Hematopoietic multipotent progenitor cell treated with erythropoietin and hydrocortisone succinate and interleukin-3 and kit ligand, for 15 days (in vitro differentiated cells): ENCODE data around the gene PPM1L.

ENCODE experiments used
- DNase-seq: peaks from one replicate; pipeline ENCODE4 v3.0.0-alpha.2; 2015; ENCODE audit warnings: low spot score

Gene PPM1L

GRCh38 chr3:160852856-160853255 lies 96.8 kb downstream of the PPM1L start:
- no peak for DNase-seq

GRCh38 chr3:160856450-160856849 lies 100.4 kb downstream of the PPM1L start:
- no peak for DNase-seq

DNA sequence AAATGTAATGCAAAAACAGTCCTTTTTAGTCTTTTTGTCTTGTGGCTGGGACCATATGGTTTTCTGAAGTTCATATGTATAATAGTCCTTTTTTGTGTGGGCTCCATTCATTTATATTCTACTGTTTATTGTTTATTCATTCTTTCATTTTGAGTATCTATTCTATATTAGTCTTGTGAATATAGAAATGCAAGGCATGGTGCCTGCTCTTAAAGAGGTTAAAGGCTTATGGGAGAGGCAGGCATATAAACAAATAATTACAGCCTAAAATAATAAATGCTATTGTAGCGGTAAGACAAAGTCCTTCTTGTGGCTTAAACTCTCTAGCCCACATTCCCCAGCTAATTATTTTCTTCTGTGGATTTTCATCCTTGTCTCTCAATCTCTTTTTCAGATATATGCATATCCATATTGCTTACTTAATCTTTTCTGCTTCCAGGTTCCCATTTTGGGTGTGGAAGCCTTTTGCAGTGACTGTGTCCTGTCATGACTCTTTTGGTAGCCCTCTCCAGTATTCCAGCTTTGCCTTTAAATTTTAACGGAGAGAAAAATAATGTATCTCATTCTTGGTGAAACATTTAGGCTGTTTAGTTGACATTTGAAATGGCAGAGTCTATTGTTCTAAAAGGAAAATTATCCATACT lies 101.6 kb downstream of the PPM1L start:
- DNase-seq: no peak

GRCh38 chr3:160860346-160860745 lies 104.3 kb downstream of the PPM1L start:
- no peak for DNase-seq

- DNase-seq: no peak
Observed at GRCh38 chr3:160869825-160870224, 113.8 kb downstream of the PPM1L start.

DNA sequence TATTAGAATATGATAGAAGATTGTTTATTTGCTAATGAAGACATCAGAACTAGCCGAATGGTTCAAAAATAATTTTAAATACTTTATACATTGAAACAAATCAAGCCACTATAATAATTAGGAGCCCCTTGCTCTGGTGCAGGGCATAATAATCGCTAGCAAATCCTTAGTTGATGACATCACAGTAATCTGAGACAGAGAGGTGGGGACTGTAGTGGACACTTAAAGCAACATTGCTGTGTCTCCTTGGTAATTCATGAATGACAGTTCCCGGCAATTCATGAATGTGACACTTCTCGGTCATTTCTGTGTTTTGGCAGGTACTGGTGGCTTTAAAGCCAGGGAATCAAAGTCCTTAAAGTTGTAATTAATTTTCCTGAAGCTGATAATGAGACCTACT lies 114.3 kb downstream of the PPM1L start:
- DNase-seq: no peak

DNA sequence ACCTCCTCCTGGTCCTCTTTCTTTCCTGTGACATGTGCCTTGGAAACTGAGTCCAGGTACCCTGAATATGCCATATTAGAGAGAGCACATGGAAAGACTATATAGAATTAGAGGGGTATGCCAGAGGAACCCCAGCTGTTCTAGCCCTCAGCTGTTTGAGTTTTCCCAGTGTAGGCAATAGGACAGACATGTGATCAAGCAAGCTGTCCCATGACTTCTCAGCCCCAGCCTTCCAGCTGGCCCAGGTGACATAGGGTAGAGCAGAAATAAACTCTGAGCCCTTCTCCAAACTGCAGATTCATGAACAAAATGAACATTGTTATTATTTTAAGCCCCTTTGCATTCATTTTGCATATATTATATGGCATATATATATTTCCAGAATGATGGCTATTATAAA lies 118.7 kb downstream of the PPM1L start:
- DNase-seq: no peak

GRCh38 chr3:160876643-160877042 lies 120.6 kb downstream of the PPM1L start:
- no peak for DNase-seq

- DNase-seq: no peak
Observed at GRCh38 chr3:160879859-160880258, 123.8 kb downstream of the PPM1L start.

- DNase-seq: no peak
Observed at GRCh38 chr3:160883373-160883772, 127.3 kb downstream of the PPM1L start.

DNA sequence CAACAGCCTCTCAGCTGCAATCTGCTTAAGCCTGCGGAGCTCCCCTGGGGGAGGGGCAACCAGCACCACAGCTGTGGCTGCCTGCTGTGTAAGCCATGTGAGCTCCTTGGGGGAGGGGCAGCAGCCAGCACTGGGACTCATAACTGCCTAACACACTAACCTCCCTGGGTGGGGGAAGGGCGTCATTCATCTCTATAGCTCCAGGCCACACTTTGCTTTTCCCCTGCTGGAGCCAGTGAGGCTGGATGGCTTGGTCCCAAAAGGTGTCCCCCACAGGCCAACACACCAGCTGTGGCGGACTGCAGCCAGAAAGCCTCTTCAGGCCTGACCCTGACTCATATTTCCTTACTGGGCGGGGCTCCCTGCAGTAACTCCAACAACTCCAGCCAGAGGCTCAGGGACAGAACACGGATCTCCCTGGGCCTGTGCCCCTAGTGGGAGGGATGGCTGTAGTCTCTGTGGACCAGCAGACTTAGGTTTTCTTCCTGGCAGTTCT lies 129.8 kb downstream of the PPM1L start:
- DNase-seq: no peak

- no peak for DNase-seq
Observed at GRCh38 chr3:160886421-160886820, 130.4 kb downstream of the PPM1L start.

- DNase-seq: no peak
Observed at GRCh38 chr3:160893207-160893606, 137.2 kb downstream of the PPM1L start.

DNA sequence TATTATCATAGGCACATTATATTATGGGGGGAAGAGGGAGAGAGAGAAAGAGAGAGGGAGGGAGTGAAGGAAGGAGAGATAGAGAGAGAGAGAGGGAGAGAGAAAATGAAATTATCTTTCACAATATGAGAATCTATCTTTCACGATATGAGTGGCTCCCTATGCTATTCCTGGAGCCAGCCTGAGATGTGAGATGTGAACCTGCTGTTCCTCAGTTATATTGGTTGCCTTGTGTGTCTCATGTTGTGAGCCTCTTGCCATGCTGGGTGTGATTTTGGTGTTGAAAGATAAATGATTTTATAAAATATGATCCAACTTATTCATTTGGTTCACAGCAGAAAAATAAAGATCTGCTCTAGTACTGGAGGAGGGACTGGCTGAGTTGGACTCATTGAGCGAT lies 148.7 kb downstream of the PPM1L start:
- no peak for DNase-seq

DNA sequence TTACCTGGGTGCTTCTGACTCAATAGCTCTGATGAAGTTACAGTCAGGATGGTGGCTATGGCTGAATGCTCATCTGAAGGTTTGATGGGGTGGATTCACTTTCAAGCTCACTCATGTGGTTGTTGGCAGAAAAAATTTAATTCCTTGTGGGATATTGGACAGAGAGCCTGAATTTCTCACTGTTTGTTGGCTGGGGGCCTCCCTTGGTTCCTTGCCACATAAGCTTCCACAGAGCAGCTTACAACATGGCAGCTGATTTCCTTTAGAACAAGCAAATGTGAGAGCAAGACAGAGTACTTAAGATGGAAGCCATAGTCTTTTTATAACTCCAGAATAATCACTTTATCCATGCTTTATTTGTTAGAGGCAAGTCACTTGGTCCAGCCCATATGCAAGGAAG lies 150.6 kb downstream of the PPM1L start:
- DNase-seq: no peak

DNA sequence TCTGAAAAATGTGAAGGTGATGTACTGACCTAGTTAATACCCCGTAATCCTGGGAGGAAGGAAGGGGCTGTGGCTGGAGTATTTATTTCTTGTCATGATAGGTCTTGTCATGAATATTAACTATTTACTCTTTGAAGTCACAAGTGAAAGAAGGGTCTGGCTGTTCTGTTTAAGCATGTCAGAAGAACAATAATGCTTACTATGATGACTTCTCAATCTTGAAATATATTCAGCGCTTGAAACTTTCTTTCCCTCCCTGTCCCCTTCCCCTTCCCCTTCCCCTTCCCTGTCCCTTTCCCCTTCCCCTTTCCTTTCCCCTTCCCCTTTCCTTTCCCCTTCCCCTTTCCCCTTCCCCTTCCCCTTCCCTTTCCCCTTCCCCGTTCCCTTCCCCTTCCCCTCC lies 153.9 kb downstream of the PPM1L start:
- no peak for DNase-seq

GRCh38 chr3:160911411-160911810 lies 155.4 kb downstream of the PPM1L start:
- DNase-seq: no peak

- no peak for DNase-seq
Observed at GRCh38 chr3:160916472-160916871, 160.4 kb downstream of the PPM1L start.

DNA sequence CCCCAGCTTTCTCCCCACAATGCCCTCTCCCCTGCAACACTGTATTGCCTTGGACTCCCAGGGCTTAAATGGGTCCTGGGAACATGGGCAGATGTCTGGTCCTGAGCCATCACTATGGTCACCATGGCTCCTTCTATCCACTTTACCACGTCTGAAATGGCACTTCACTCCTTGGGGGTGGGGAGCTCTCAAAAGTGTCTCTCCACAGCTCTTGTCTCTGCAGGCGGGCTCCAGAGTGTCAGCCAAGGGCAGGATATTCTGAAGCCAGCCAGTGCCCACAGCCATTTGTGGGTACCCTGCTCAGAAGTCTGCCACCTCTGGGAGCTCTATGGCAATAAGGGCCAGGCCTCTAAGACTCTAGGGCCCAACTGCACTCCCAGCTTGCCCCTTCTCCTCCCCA lies 163.9 kb downstream of the PPM1L start:
- DNase-seq: no peak

DNA sequence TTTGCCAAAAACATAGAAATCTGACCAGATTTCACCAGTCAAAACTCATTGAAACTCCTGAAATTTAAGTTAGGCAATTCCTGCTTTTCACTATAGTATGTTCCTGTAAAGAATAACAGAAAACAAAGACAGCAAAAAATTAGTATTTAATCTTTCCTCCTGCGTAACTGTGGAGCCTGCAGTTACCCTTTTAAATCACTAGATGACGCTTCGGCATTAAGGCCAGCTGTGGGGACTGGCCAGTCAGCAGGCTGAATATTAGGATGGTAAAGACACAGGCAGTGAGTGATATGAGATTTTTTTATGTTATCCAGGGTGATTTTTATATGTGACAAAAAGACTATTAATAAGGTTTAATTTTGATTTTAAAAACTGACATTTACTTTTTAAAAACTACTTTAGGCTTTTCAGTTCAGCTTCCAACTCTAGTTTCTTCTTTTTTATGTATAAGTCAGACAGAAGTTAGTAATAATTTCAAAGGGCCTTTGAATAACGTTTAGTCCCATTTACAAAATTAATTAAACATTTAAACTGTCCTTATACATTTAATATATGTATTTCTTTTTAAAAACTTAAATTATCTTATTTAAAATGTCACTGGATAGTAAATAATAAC lies 165.1 kb downstream of the PPM1L start:
- DNase-seq: no peak

GRCh38 chr3:160924776-160925175 lies 168.7 kb downstream of the PPM1L start:
- no peak for DNase-seq

- DNase-seq: no peak
Observed at GRCh38 chr3:160927620-160928019, 171.6 kb downstream of the PPM1L start.

GRCh38 chr3:160928183-160928726 lies 172.2 kb downstream of the PPM1L start:
- DNase-seq: no peak

DNA sequence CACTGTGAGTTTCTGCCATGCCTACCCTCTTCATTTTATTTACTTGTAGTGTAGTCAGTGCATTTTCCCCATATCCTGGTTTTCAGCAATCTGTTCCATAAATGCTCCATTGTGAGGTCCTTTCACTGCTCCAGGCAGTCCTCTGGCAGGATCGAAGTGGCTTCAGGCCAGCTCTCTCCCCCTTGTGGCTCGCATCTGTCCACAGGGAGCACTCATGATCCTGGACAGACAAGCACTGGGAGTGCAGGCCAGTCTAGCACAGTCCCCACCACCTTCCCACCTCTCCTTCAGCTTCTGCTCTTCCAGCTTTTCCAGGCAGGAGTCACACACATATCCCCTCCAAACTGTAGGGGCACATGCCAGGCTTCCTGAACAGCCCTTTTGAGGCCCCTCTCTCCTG lies 173.6 kb downstream of the PPM1L start:
- no peak for DNase-seq
